Iris pigment epithelial cell (primary cell): ENCODE results near the gene SCN4A.
"Not testable (repeated sequence)": the region's sequence is repeated elsewhere in the genome, so short reads cannot be mapped to it uniquely, and the experiment has no call there.

Experiments used
- DNase-seq: peaks from one replicate; pipeline ENCODE4 v3.0.0-alpha.2; 2011; ENCODE audit warnings: low read depth

SCN4A gene

GRCh38 chr17:63915753-63916152 is 57.0 kb downstream of the SCN4A start:
- not testable (repeated sequence) for DNase-seq

GRCh38 chr17:63914471-63914870 is 58.2 kb downstream of the SCN4A start:
- DNase-seq, result no peak

- no peak for DNase-seq
Observed at GRCh38 chr17:63911657-63912100, 61.0 kb downstream of the SCN4A start.

- no peak for DNase-seq
Observed at GRCh38 chr17:63911041-63911635, 61.6 kb downstream of the SCN4A start, which contains the start of gene CSHL1. CSHL1 (minus strand) TSS chr17:63911258; CDS start chr17:63911196, 62 bp downstream.

- DNase-seq, result no peak
Observed at GRCh38 chr17:63910096-63910495, 62.6 kb downstream of the SCN4A start.

GRCh38 chr17:63909586-63909985 is 63.1 kb downstream of the SCN4A start:
- not testable (repeated sequence) for DNase-seq

GRCh38 chr17:63907161-63907778 is 65.4 kb downstream of the SCN4A start:
- DNase-seq, result peak; percentile 11

- not testable (repeated sequence) for DNase-seq
Observed at GRCh38 chr17:63904796-63905195, 67.9 kb downstream of the SCN4A start.

GRCh38 chr17:63903787-63904201 is 68.9 kb downstream of the SCN4A start:
- peak; percentile 3 for DNase-seq

- not testable (repeated sequence) for DNase-seq
Observed at GRCh38 chr17:63901971-63902370, 70.7 kb downstream of the SCN4A start.

GRCh38 chr17:63898899-63899798 is 73.6 kb downstream of the SCN4A start:
- DNase-seq, result peak; percentile 4

- DNase-seq, result not testable (repeated sequence)
Observed at GRCh38 chr17:63896524-63897354, 76.0 kb downstream of the SCN4A start, which contains the start of gene CSH1. CSH1 (minus strand) TSS chr17:63896574; CDS start chr17:63896511, 63 bp downstream.

GRCh38 chr17:63894821-63895220 is 77.9 kb downstream of the SCN4A start:
- not testable (repeated sequence) for DNase-seq

GRCh38 chr17:63894021-63894420 is 78.7 kb downstream of the SCN4A start:
- DNase-seq, result not testable (repeated sequence)

- DNase-seq, result not testable (repeated sequence)
Observed at GRCh38 chr17:63892316-63893037, 80.2 kb downstream of the SCN4A start.

GRCh38 chr17:63889026-63889848 is 83.5 kb downstream of the SCN4A start:
- peak; percentile 22 for DNase-seq
